GM12878 (cell line): ENCODE data around the gene FBXL19. TPM values are rescaled to one million over a fixed set of nuclear protein-coding genes. Genes with fewer than 3 reads are reported as not detected.
"Not testable (repeated sequence)": the region's sequence is repeated elsewhere in the genome, so short reads cannot be mapped to it uniquely, and the experiment has no call there.

Experiments used
- ATAC-seq: fragments of 200-7000 bp; cut with Tn5 transposase; 3 replicates; pipeline ENCODE4 v1.9.1; 2020; ENCODE audit warnings: mild to moderate bottlenecking, moderate library complexity
- BruUV-seq: library from RNA; stranded (reverse); fragments of 400-500 nt; replicated peaks from 2 replicates; lab custom pipeline; 2021; lab: Mats Ljungman, UMichigan
- CTCF ChIA-PET: fragments of 300-600 bp; sonication (Branson Sonifier 250); formaldehyde crosslinking; extraction: SDS; loops from one replicate; lab custom pipeline; 2021; ENCODE audit warnings: inconsistent platforms; lab: Yijun Ruan, JAX
- POLR2A ChIA-PET: fragments of 350-600 bp; formaldehyde crosslinking; extraction: SDS; loops from one replicate; lab custom pipeline; 2021; ENCODE audit warnings: inconsistent platforms; lab: Charles Lee
- RAD21 ChIA-PET: fragments of 300-600 bp; sonication (Branson Sonifier 250); formaldehyde crosslinking; loops from one replicate; lab custom pipeline; 2023; ENCODE audit warnings: antibody characterized with exemption; ENCODE audit not compliant: unreplicated experiment; lab: Charles Lee
- SMC1A ChIA-PET: fragments of 300-600 bp; sonication (Branson Sonifier 250); formaldehyde crosslinking; loops from one replicate; lab custom pipeline; 2023; ENCODE audit not compliant: unreplicated experiment, uncharacterized antibody; lab: Charles Lee
- DNase-seq: peaks from one replicate; pipeline ENCODE4 v3.0.0-alpha.2; 2011; ENCODE audit warnings: low read depth, low spot score
- FAIRE-seq: peaks from 3 replicates; lab custom pipeline; 2011; peaks lifted over from hg19 to GRCh38; lab: Jason Lieb, UNC
- H2AFZ ChIP-seq: 2 replicates; pipeline ENCODE4 v1.6.0; 2011; ENCODE audit warnings: low read depth, low read length, control low read depth; ENCODE audit not compliant: control insufficient read depth
- H3K27ac ChIP-seq: 2 replicates; pipeline ENCODE4 v1.5.1; 2011; ENCODE audit warnings: control low read depth; ENCODE audit not compliant: control insufficient read depth, insufficient read depth
- H3K27me3 ChIP-seq, 2 experiments: replicated peaks in 1 of 2; 2 replicates each; pipeline versions ENCODE4 v1.6.0 to v1.6.1; 2011; ENCODE audit warnings: low read length in 1 of 2; ENCODE audit not compliant: control insufficient read depth in 2 of 2, insufficient read depth in 2 of 2
- H3K36me3 ChIP-seq, 2 experiments: 2 replicates each; pipeline ENCODE4 v1.5.1; 2011; ENCODE audit warnings: low read length in 1 of 2; ENCODE audit not compliant: control insufficient read depth in 2 of 2, insufficient read depth in 2 of 2
- H3K4me1 ChIP-seq: 2 replicates; pipeline ENCODE4 v1.6.1; 2011; ENCODE audit warnings: mild to moderate bottlenecking, low read length, moderate library complexity, mixed read lengths; ENCODE audit not compliant: control insufficient read depth, insufficient read depth
- H3K4me2 ChIP-seq: 2 replicates; pipeline ENCODE4 v1.6.0; 2011; ENCODE audit warnings: control low read depth; ENCODE audit not compliant: control insufficient read depth, insufficient read depth
- H3K4me3 ChIP-seq: fragments of 200-600 bp; sonication (generic); 2 replicates; pipeline ENCODE4 v1.5.1; 2016
- H3K79me2 ChIP-seq: 2 replicates; pipeline ENCODE4 v1.6.0; 2011; ENCODE audit warnings: low read length; ENCODE audit not compliant: control insufficient read depth, insufficient read depth
- H3K9ac ChIP-seq: 2 replicates; pipeline ENCODE4 v1.8.0; 2011; ENCODE audit warnings: low read length, control low read depth, mixed read lengths; ENCODE audit not compliant: control insufficient read depth, insufficient read depth
- H3K9me3 ChIP-seq: replicated peaks from 3 replicates; pipeline ENCODE4 v1.5.1; 2011; ENCODE audit warnings: mild to moderate bottlenecking, low read length; ENCODE audit not compliant: control insufficient read depth, insufficient read depth
- H4K20me1 ChIP-seq: 2 replicates; pipeline ENCODE4 v1.6.0; 2011; ENCODE audit not compliant: control insufficient read depth, insufficient read depth
- NFIC ChIP-seq: IDR thresholded peaks from 2 replicates; pipeline ENCODE4 v1.6.1; 2012; ENCODE audit warnings: low read depth, mild to moderate bottlenecking, inconsistent platforms, low read length, moderate library complexity
- NR2F1 ChIP-seq: fragments of 450-650 bp; conservative IDR thresholded peaks from 2 replicates; pipeline ENCODE4 v1.6.1; 2017; ENCODE audit warnings: mild to moderate bottlenecking
- WGBS: methylation state at CpG from one replicate; pipeline ENCODE4 v1.1.6; 2016; ENCODE audit warnings: low lambda C conversion rate; ENCODE audit not compliant: insufficient replicate concordance, insufficient coverage; ENCODE audit errors: missing lambda C conversion rate; 5-methylcytosine and 5-hydroxymethylcytosine counted together
- in situ Hi-C: fragments of 300-500 bp; cut with MboI; formaldehyde crosslinking; loops from 9 replicates; pipeline ENCODE4 v1.14.3; 2018; ENCODE audit warnings: mixed read lengths
- intact Hi-C: fragments of 100-400 bp; cut with micrococcal nuclease; formaldehyde crosslinking; loops from one replicate; pipeline ENCODE4 v1.14.2; 2022; ENCODE audit not compliant: unreplicated experiment
- polyA plus RNA-seq, 11 experiments: library from polyadenylated mRNA; depleted of rRNA in 4 of 11; unstranded in 6 of 11; stranded (reverse) in 5 of 11; fragments of >200 nt; fragmentation: Nextera tagmentation in 4 of 11; fragmentation: Illumina TruSeq in 1 of 11; extraction: Ambion mirVana in 4 of 11; extraction: Trizol in 1 of 11; gene quantifications; 1 replicate in 1 of 11; 2 replicates in 10 of 11; pipeline versions ENCODE4 v1.2.1 to v1.2.3, GENCODE V29; 2011 to 2016; ENCODE audit warnings: inconsistent platforms in 2 of 11, missing spikeins in 2 of 11, low read depth in 1 of 11
- total RNA-seq, 4 experiments: library from RNA; depleted of rRNA in 3 of 4; stranded (reverse); fragments of >200 nt in 3 of 4; fragmentation: Illumina TruSeq in 1 of 4; extraction: Trizol in 1 of 4; gene quantifications; 2 replicates each; pipeline versions ENCODE4 v1.2.1 to v1.2.3, GENCODE V29; 2013 to 2021

The FBXL19 gene
- total and polyA plus RNA-seq, 10 of the 15 experiments (the other 5 are each of a cell fraction or from before 2014, with no cell fraction given): 0.02 to 32.1 (median 6.8) TPM; not detected in 1

- TF ChIP-seq NFIC (no peak), NR2F1 (no peak)
These were observed 33.7 kb upstream of the FBXL19 start (continued) for GRCh38 chr16:30889721-30890120.

- H3K4me1 ChIP-seq: peaks cover 16% of the 10 kb centered on the region
- H3K27me3 ChIP-seq, ATAC-seq, H3K36me3 ChIP-seq, H3K9me3 ChIP-seq, DNase-seq, H3K9ac ChIP-seq, H4K20me1 ChIP-seq, FAIRE-seq, H3K79me2 ChIP-seq, H3K27ac ChIP-seq, H3K4me3 ChIP-seq, in situ Hi-C loops, H3K4me2 ChIP-seq, BruUV-seq, H2AFZ ChIP-seq: not testable (repeated sequence)
- ChIA-PET CTCF (interaction anchor here (1.1 to 5.4 kb wide), 3 partner anchors 10 to 75 kb away, joined by 4 to 32 read pairs (median 4); no protein-coding TSS in a partner anchor), POLR2A (interaction anchor here (0.6 to 3.1 kb wide), 3 partner anchors 8 to 46 kb away, joined by 3 to 16 read pairs (median 5); no protein-coding TSS in a partner anchor), SMC1A (interaction anchor here (0.6 to 1.5 kb wide), 4 partner anchors 45 to 174 kb away, joined by 3 to 8 read pairs (median 3); no protein-coding TSS in a partner anchor), RAD21 (interaction anchor here (1.6 to 3.0 kb wide), 2 partner anchors 10 to 46 kb away, joined by 3 to 22 read pairs; no protein-coding TSS in a partner anchor)
- WGBS: 97% methylated on average over 15 of the region's 15 CpGs
- intact Hi-C loops: loop anchor here (10.0 kb wide), 1 partner anchor 236 kb away; the partner anchor contains the start of genes FBRS and PRR14
These were observed 32.1 kb upstream of the FBXL19 start for GRCh38 chr16:30891043-30891823.
